Mesothelial cell of epicardium (in vitro differentiated cells): ENCODE data around the gene NXF1. TPM values are rescaled to one million over a fixed set of nuclear protein-coding genes. Genes with fewer than 3 reads are reported as not detected.
A peak's percentile ranks its signal among the peaks of the same experiment; 100 is the strongest.

Experiments
- DNase-seq, 2 experiments: peaks; one replicate each; pipeline ENCODE4 v3.0.0; 2021; ENCODE audit warnings: low spot score in 2 of 2; ENCODE audit not compliant: unreplicated experiment in 2 of 2
- H3K27ac Mint-ChIP-seq: 2 replicates; pipeline ENCODE4 v1.8.0; 2021; ENCODE audit warnings: mixed read lengths
- H3K27me3 Mint-ChIP-seq: 2 replicates; pipeline ENCODE4 v1.8.0; 2021; ENCODE audit warnings: low read depth, mixed read lengths
- H3K36me3 Mint-ChIP-seq: 2 replicates; pipeline ENCODE4 v1.8.0; 2021; ENCODE audit warnings: mixed read lengths
- H3K4me1 Mint-ChIP-seq: 2 replicates; pipeline ENCODE4 v1.8.0; 2021; ENCODE audit warnings: mixed read lengths
- H3K4me3 Mint-ChIP-seq: 2 replicates; pipeline ENCODE4 v1.8.0; 2021; ENCODE audit warnings: mild to moderate bottlenecking, moderate library complexity, mixed read lengths
- H3K9me3 Mint-ChIP-seq: 2 replicates; pipeline ENCODE4 v1.8.0; 2021; ENCODE audit warnings: mixed read lengths
- total RNA-seq: library from RNA; stranded (reverse); gene quantifications from 3 replicates; pipeline ENCODE4 v1.2.1, GENCODE V29; 2021
- TF ChIP-seq, protein P1 (sequence below): fragments of 200-600 bp; sonication (generic); IDR thresholded peaks from one replicate; pipeline ENCODE4 v1.5.0; 2021; ENCODE audit warnings: antibody characterized with exemption; ENCODE audit not compliant: unreplicated experiment

Gene NXF1
- total RNA-seq, 1 donor from 2014 or later: 108 TPM

- Mint-ChIP-seq H3K4me1 (peaks cover 19% of the 10 kb centered on the region), H3K4me3 (no peak overlapping the region), H3K27ac (no peak overlapping the region), H3K9me3 (no peaks in the 10 kb centered on the region), H3K36me3 (peaks cover 36% of the 10 kb centered on the region), H3K27me3 (no peaks in the 10 kb centered on the region)
- TF ChIP-seq, protein P1, sequence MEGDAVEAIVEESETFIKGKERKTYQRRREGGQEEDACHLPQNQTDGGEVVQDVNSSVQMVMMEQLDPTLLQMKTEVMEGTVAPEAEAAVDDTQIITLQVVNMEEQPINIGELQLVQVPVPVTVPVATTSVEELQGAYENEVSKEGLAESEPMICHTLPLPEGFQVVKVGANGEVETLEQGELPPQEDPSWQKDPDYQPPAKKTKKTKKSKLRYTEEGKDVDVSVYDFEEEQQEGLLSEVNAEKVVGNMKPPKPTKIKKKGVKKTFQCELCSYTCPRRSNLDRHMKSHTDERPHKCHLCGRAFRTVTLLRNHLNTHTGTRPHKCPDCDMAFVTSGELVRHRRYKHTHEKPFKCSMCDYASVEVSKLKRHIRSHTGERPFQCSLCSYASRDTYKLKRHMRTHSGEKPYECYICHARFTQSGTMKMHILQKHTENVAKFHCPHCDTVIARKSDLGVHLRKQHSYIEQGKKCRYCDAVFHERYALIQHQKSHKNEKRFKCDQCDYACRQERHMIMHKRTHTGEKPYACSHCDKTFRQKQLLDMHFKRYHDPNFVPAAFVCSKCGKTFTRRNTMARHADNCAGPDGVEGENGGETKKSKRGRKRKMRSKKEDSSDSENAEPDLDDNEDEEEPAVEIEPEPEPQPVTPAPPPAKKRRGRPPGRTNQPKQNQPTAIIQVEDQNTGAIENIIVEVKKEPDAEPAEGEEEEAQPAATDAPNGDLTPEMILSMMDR: no peak
- DNase-seq: no peak
Measured at GRCh38 chr11:62794201-62794775, 11.0 kb downstream of the NXF1 start.

DNA sequence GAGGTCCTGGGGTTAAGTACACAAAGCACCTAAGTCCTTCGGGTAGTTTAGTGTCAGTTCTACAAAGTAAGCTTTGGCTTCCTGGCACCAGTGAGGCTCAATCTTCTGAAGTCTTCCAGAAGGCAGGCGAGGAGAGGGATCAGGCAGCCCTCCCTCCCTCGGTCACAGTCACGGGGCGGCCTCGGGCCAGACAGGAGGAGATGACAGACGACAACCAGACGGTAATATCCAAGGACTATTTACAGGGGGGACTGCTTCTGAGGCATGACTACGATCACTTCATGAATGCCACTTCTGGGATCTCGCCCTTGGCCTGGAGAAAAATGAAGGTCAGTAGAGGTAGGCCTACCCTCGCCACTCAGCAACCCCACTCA is 13.1 kb downstream of the NXF1 start:
- peak overlapping the region; percentile 97 for H3K27ac Mint-ChIP-seq
- no peak for DNase-seq
- peak overlapping the region; percentile 90 for H3K4me3 Mint-ChIP-seq
- H3K4me1 Mint-ChIP-seq: peaks cover 33% of the 10 kb centered on the region
- TF ChIP-seq, protein P1: no peak
- no peaks in the 10 kb centered on the region for H3K9me3 Mint-ChIP-seq
- H3K36me3 Mint-ChIP-seq: peaks cover 28% of the 10 kb centered on the region
- H3K27me3 Mint-ChIP-seq: no peaks in the 10 kb centered on the region

GRCh38 chr11:62791501-62792201 is 13.6 kb downstream of the NXF1 start, which contains the start of gene TMEM223:
TSS of gene TMEM223 (minus strand) at chr11:62792006. CDS start at chr11:62791994, 12 bp downstream.
- Mint-ChIP-seq H3K36me3 (peaks cover 26% of the 10 kb centered on the region), H3K4me1 (peaks cover 33% of the 10 kb centered on the region), H3K27me3 (no peaks in the 10 kb centered on the region), H3K9me3 (no peaks in the 10 kb centered on the region), H3K4me3 (peak within 1 kb of the TSS; percentile 90), H3K27ac (peak within 1 kb of the TSS; percentile 97)
- peak; percentile 80 to 89 for DNase-seq
- TF ChIP-seq, protein P1: no peak

GRCh38 chr11:62789576-62789975 is 15.7 kb downstream of the NXF1 start:
- H3K4me1 Mint-ChIP-seq: peaks cover 40% of the 10 kb centered on the region
- H3K9me3 Mint-ChIP-seq: no peaks in the 10 kb centered on the region
- peak overlapping the region; percentile 90 for H3K4me3 Mint-ChIP-seq
- H3K36me3 Mint-ChIP-seq: peaks cover 11% of the 10 kb centered on the region
- TF ChIP-seq, protein P1: no peak
- H3K27ac Mint-ChIP-seq: peak overlapping the region; percentile 95
- no peak for DNase-seq
- H3K27me3 Mint-ChIP-seq: no peaks in the 10 kb centered on the region

DNA sequence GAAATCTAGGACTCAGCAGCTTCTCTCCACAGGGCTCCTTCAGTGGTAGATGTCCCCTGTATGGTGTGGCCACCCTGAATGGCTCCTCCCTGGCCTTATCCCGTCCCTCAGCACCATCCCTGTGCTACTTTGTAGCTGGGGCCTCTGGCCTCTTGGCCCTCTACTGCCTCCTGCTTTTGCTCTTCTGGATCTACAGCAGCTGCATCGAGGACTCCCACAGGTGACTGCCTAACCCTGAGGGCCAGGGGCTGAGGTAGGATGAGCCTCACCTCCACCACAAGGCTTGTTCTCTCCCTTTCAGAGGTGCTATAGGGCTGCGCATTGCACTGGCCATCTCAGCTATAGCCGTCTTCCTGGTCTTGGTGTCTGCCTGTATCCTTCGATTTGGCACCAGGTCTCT is 16.2 kb downstream of the NXF1 start:
- H3K9me3 Mint-ChIP-seq: no peaks in the 10 kb centered on the region
- H3K27ac Mint-ChIP-seq: peak overlapping the region; percentile 95
- peaks cover 40% of the 10 kb centered on the region for H3K4me1 Mint-ChIP-seq
- peak overlapping the region; percentile 90 for H3K4me3 Mint-ChIP-seq
- DNase-seq: no peak
- no peaks in the 10 kb centered on the region for H3K27me3 Mint-ChIP-seq
- TF ChIP-seq, protein P1: no peak
- H3K36me3 Mint-ChIP-seq: peaks cover 5% of the 10 kb centered on the region
